ENCODE data around the gene APLP2. TPM values are rescaled to one million over a fixed set of nuclear protein-coding genes. Genes with fewer than 3 reads are reported as not detected.

The APLP2 gene
- total and polyA plus RNA-seq, 9 of the 15 experiments (the other 6 are each of a cell fraction or from before 2014, with no cell fraction given) = 17.4 to 164 (median 118) TPM

- no peaks in the 10 kb centered on the region for H3K9me1 ChIP-seq (ENCODE audit: control insufficient read depth, insufficient read depth, low read length)
- no peaks in the 10 kb centered on the region for H3K9me3 ChIP-seq (replicated peaks; ENCODE audit: control insufficient read depth, insufficient read depth, low read depth, low read length)
- H3K36me3 ChIP-seq (ENCODE audit: control insufficient read depth, insufficient read depth, low read length) = no peaks in the 10 kb centered on the region
- no peak for DNase-seq (ENCODE audit: extremely low read depth in 1 of 4, low spot score in 3 of 4)
- H3K4me2 ChIP-seq (ENCODE audit: insufficient read depth, low read length) = no peak overlapping the region
- no peak for FAIRE-seq
- POLR2A ChIA-PET = interaction anchor here (0.6 to 1.1 kb wide), 2 partner anchors 11 to 312 kb away, joined by 3 to 5 read pairs; no protein-coding TSS in a partner anchor
- H3K27me3 ChIP-seq (ENCODE audit: control insufficient read depth in 2 of 2, insufficient read depth in 2 of 2, low read length in 2 of 2) = peaks cover 45 to 67% of the 10 kb centered on the region in 2 experiments
- no peak overlapping the region for H3K4me3 ChIP-seq
- ATAC-seq = no peak
- H3K79me2 ChIP-seq (ENCODE audit: control insufficient read depth, insufficient read depth, low read length) = no peaks in the 10 kb centered on the region
- no peaks in the 10 kb centered on the region for H3K4me1 ChIP-seq (replicated peaks in 1 of 2; ENCODE audit: control insufficient read depth in 2 of 2, insufficient read depth in 2 of 2, low read length in 2 of 2)
- intact Hi-C loops (cut with micrococcal nuclease) (no loop called here), in situ Hi-C loops (cut with MboI) (no loop called here)
- peaks cover 5% of the 10 kb centered on the region; the same call in 1 of the 2 replicates for H4K20me1 ChIP-seq (replicated peaks; ENCODE audit: control insufficient read depth, insufficient read depth, low read length)
- CTCF ChIA-PET (ENCODE audit: low intra/inter-chr PET ratio) = no interaction called here
- BruUV-seq (replicated peaks) = no TSS peak
- no peak overlapping the region for H3K9ac ChIP-seq (ENCODE audit: insufficient read depth in 1 of 2, low read depth in 2 of 2, low read length in 2 of 2)
- no peak overlapping the region for H2AFZ ChIP-seq (ENCODE audit: low read depth, low read length)
- TF ChIP-seq TEAD2 (tag; IDR thresholded peaks at IDR 0.05) = no peak
- TF ChIP-seq ASH1L (IDR thresholded peaks at IDR 0.05; ENCODE audit: borderline replicate concordance, low read depth, partially characterized antibody) = no peak
- no peak for TF ChIP-seq FOSL1 (tag; conservative IDR thresholded peaks at IDR 0.05)
- no peak for TF ChIP-seq TSC22D4 (tag; IDR thresholded peaks at IDR 0.05)
- TF ChIP-seq PHF8 (IDR thresholded peaks at IDR 0.05; ENCODE audit: borderline replicate concordance, low read length) = no peak
- no peak for TF ChIP-seq HNRNPL (IDR thresholded peaks at IDR 0.05; ENCODE audit: low read depth, low read length)
- no peak for TF ChIP-seq ZNF431 (CRISPR knock-in tag; IDR thresholded peaks at IDR 0.05)
- TF ChIP-seq CREB5 (CRISPR knock-in tag; IDR thresholded peaks at IDR 0.05) = no peak
- TF ChIP-seq ZNF175 (CRISPR knock-in tag; IDR thresholded peaks at IDR 0.05; ENCODE audit: low read depth) = no peak
- no peak for TF ChIP-seq ZNF584 (CRISPR knock-in tag; IDR thresholded peaks at IDR 0.05; ENCODE audit: low read depth)
- no peak for TF ChIP-seq MCM5 (IDR thresholded peaks at IDR 0.05; ENCODE audit: low read depth)
- no peak for TF ChIP-seq FOXK1 (CRISPR knock-in tag; IDR thresholded peaks at IDR 0.05; ENCODE audit: borderline replicate concordance)
- no peak for TF ChIP-seq ZNF778 (CRISPR knock-in tag; IDR thresholded peaks at IDR 0.05)
- TF ChIP-seq ZNF217 (CRISPR knock-in tag; IDR thresholded peaks at IDR 0.05) = no peak
- TF ChIP-seq ZNF408 (CRISPR knock-in tag; IDR thresholded peaks at IDR 0.05; ENCODE audit: low read depth) = no peak
- no peak for TF ChIP-seq TFAP4 (CRISPR knock-in tag; IDR thresholded peaks at IDR 0.05; ENCODE audit: borderline replicate concordance)
- no peak for TF ChIP-seq NR4A1 (CRISPR knock-in tag; IDR thresholded peaks at IDR 0.05)
- no peak for TF ChIP-seq NR4A1 (tag; IDR thresholded peaks at IDR 0.05)
- TF ChIP-seq BHLHE40 (IDR thresholded peaks at IDR 0.05; ENCODE audit: low read length) = no peak
- TF ChIP-seq ZBTB33 (CRISPR knock-in tag; IDR thresholded peaks at IDR 0.05) = no peak
- TF ChIP-seq ZNF780A (CRISPR knock-in tag; IDR thresholded peaks at IDR 0.05) = no peak
- 2% methylated on average over 5 of the region's 5 CpGs for WGBS (ENCODE audit: insufficient coverage, low coverage, missing lambda C conversion rate)
- H3K27ac ChIP-seq (ENCODE audit: extremely low read depth, low read depth, low read length) = no peak overlapping the region
These were observed 101.8 kb downstream of the APLP2 start for GRCh38 chr11:130171534-130171933.
